ENCODE data around the gene MTHFD1L.

The MTHFD1L gene

GRCh38 chr6:150992703-150993102, 127.2 kb downstream of the MTHFD1L start:
- no peak overlapping the region for H3K4me3 ChIP-seq (ENCODE audit: low read depth, low read length)
- no peak for DNase-seq (ENCODE audit: low read depth)
- TF ChIP-seq CTCF (IDR thresholded peaks at IDR 0.05; ENCODE audit: control insufficient read depth, extremely low read depth, insufficient read depth): no peak

GRCh38 chr6:150993253-150993652, 127.8 kb downstream of the MTHFD1L start:
- no peak for TF ChIP-seq CTCF (IDR thresholded peaks at IDR 0.05; ENCODE audit: control insufficient read depth, extremely low read depth, insufficient read depth)
- H3K4me3 ChIP-seq (ENCODE audit: low read depth, low read length): no peak overlapping the region
- no peak for DNase-seq (ENCODE audit: low read depth)

GRCh38 chr6:150994026-150994425, 128.5 kb downstream of the MTHFD1L start:
- no peak overlapping the region for H3K4me3 ChIP-seq (ENCODE audit: low read depth, low read length)
- TF ChIP-seq CTCF (IDR thresholded peaks at IDR 0.05; ENCODE audit: control insufficient read depth, extremely low read depth, insufficient read depth): no peak
- no peak for DNase-seq (ENCODE audit: low read depth)

- no peak overlapping the region for H3K4me3 ChIP-seq (ENCODE audit: low read depth, low read length)
These were observed 131.5 kb downstream of the MTHFD1L start for GRCh38 chr6:150996968-150997367.

GRCh38 chr6:150999107-150999506, 133.6 kb downstream of the MTHFD1L start:
- H3K4me3 ChIP-seq (ENCODE audit: low read depth, low read length): no peak overlapping the region
- no peak for TF ChIP-seq CTCF (IDR thresholded peaks at IDR 0.05; ENCODE audit: control insufficient read depth, extremely low read depth, insufficient read depth)
- no peak for DNase-seq (ENCODE audit: low read depth)

More at GRCh38 chr6:150996968-150997367, 131.5 kb downstream of the MTHFD1L start:
- TF ChIP-seq CTCF (IDR thresholded peaks at IDR 0.05; ENCODE audit: control insufficient read depth, extremely low read depth, insufficient read depth): no peak
- no peak for DNase-seq (ENCODE audit: low read depth)

- no peak for TF ChIP-seq CTCF (IDR thresholded peaks at IDR 0.05; ENCODE audit: control insufficient read depth, extremely low read depth, insufficient read depth)
- DNase-seq (ENCODE audit: low read depth): no peak
- H3K4me3 ChIP-seq (ENCODE audit: low read depth, low read length): no peak overlapping the region
These were observed 134.1 kb downstream of the MTHFD1L start for GRCh38 chr6:150999576-150999975.

GRCh38 chr6:151001387-151002056, 136.0 kb downstream of the MTHFD1L start:
- TF ChIP-seq CTCF (IDR thresholded peaks at IDR 0.05; ENCODE audit: control insufficient read depth, extremely low read depth, insufficient read depth): no peak
- H3K4me3 ChIP-seq (ENCODE audit: low read depth, low read length): no peak overlapping the region
- DNase-seq (ENCODE audit: low read depth): no peak

Measured in LNCaP clone FGC (cell line).